ENCODE measurements around the gene RNF26.

The RNF26 gene

GRCh38 chr11:119378851-119379465 lies 44.6 kb downstream of the RNF26 start:
- Histone ChIP-seq H3K36me3 (ENCODE audit: insufficient read depth, low read length) (no peaks in the 10 kb centered on the region), H3K27me3 (ENCODE audit: insufficient read depth, low read length) (no peaks in the 10 kb centered on the region), H3K4me3 (ENCODE audit: low read depth, low read length, poor library complexity, severe bottlenecking) (no peak overlapping the region), H3K9me2 (ENCODE audit: low read depth, low read length) (no peaks in the 10 kb centered on the region), H3F3A (ENCODE audit: insufficient read depth, low read length) (no peaks in the 10 kb centered on the region), H3K79me2 (ENCODE audit: insufficient read depth, low read length) (no peaks in the 10 kb centered on the region), H3K4me2 (ENCODE audit: low read length) (no peak overlapping the region), H2AFZ (ENCODE audit: low read length) (no peak overlapping the region), H4K20me1 (ENCODE audit: insufficient read depth, low read length) (no peaks in the 10 kb centered on the region), H3K9ac (ENCODE audit: low read length) (no peak overlapping the region), H3K4me1 (ENCODE audit: insufficient read depth, low read length, severe bottlenecking) (peaks cover 16% of the 10 kb centered on the region), H3K27ac (ENCODE audit: low read depth, low read length, poor library complexity, severe bottlenecking) (no peak overlapping the region), H3K9me3 (ENCODE audit: low read length) (no peaks in the 10 kb centered on the region)
- no peak for TF ChIP-seq EZH2 (IDR thresholded peaks at IDR 0.05; ENCODE audit: borderline replicate concordance, low read length)
- TF ChIP-seq CTCF (IDR thresholded peaks at IDR 0.05; ENCODE audit: low read length) = no peak

GRCh38 chr11:119380160-119380826 lies 46.0 kb downstream of the RNF26 start:
- Histone ChIP-seq H3K27ac (ENCODE audit: low read depth, low read length, poor library complexity, severe bottlenecking) (no peak overlapping the region), H2AFZ (ENCODE audit: low read length) (no peak overlapping the region), H3K36me3 (ENCODE audit: insufficient read depth, low read length) (no peaks in the 10 kb centered on the region), H4K20me1 (ENCODE audit: insufficient read depth, low read length) (no peaks in the 10 kb centered on the region), H3K79me2 (ENCODE audit: insufficient read depth, low read length) (no peaks in the 10 kb centered on the region), H3K4me1 (ENCODE audit: insufficient read depth, low read length, severe bottlenecking) (peaks cover 14% of the 10 kb centered on the region), H3K9me3 (ENCODE audit: low read length) (no peaks in the 10 kb centered on the region), H3K9me2 (ENCODE audit: low read depth, low read length) (no peaks in the 10 kb centered on the region), H3K4me2 (ENCODE audit: low read length) (peak overlapping the region; percentile 86; the same call in 1 of the 2 replicates), H3K4me3 (ENCODE audit: low read depth, low read length, poor library complexity, severe bottlenecking) (peak overlapping the region; percentile 59), H3K9ac (ENCODE audit: low read length) (no peak overlapping the region), H3F3A (ENCODE audit: insufficient read depth, low read length) (no peaks in the 10 kb centered on the region), H3K27me3 (ENCODE audit: insufficient read depth, low read length) (no peaks in the 10 kb centered on the region)
- TF ChIP-seq CTCF (IDR thresholded peaks at IDR 0.05; ENCODE audit: low read length) (no peak), EZH2 (IDR thresholded peaks at IDR 0.05; ENCODE audit: borderline replicate concordance, low read length) (no peak)

GRCh38 chr11:119380827-119381180 lies 46.5 kb downstream of the RNF26 start:
- H3K27me3 ChIP-seq (ENCODE audit: insufficient read depth, low read length) = no peaks in the 10 kb centered on the region
- no peak overlapping the region for H3K27ac ChIP-seq (ENCODE audit: low read depth, low read length, poor library complexity, severe bottlenecking)
- H2AFZ ChIP-seq (ENCODE audit: low read length) = no peak overlapping the region
- H3F3A ChIP-seq (ENCODE audit: insufficient read depth, low read length) = no peaks in the 10 kb centered on the region
- peak overlapping the region; percentile 86 for H3K4me2 ChIP-seq (ENCODE audit: low read length)
- peak overlapping the region; percentile 55; the same call in 1 of the 2 replicates for H3K9ac ChIP-seq (ENCODE audit: low read length)
- no peaks in the 10 kb centered on the region for H3K79me2 ChIP-seq (ENCODE audit: insufficient read depth, low read length)
- H3K4me1 ChIP-seq (ENCODE audit: insufficient read depth, low read length, severe bottlenecking) = peaks cover 14% of the 10 kb centered on the region
- no peak for TF ChIP-seq CTCF (IDR thresholded peaks at IDR 0.05; ENCODE audit: low read length)
- TF ChIP-seq EZH2 (IDR thresholded peaks at IDR 0.05; ENCODE audit: borderline replicate concordance, low read length) = no peak
- H3K9me3 ChIP-seq (ENCODE audit: low read length) = no peaks in the 10 kb centered on the region
- peak overlapping the region; percentile 59 for H3K4me3 ChIP-seq (ENCODE audit: low read depth, low read length, poor library complexity, severe bottlenecking)
- no peaks in the 10 kb centered on the region for H3K36me3 ChIP-seq (ENCODE audit: insufficient read depth, low read length)
- H4K20me1 ChIP-seq (ENCODE audit: insufficient read depth, low read length) = no peaks in the 10 kb centered on the region
- no peaks in the 10 kb centered on the region for H3K9me2 ChIP-seq (ENCODE audit: low read depth, low read length)

Measured in OCI-LY1 (cell line).